Right renal cortex interstitium (tissue), 3 donors: ENCODE results near the gene ACACA. TPM values are rescaled to one million over a fixed set of nuclear protein-coding genes. Genes with fewer than 3 reads are reported as not detected.
A peak's percentile ranks its signal among the peaks of the same experiment; 100 is the strongest.
"Not testable (repeated sequence)": the region's sequence is repeated elsewhere in the genome, so short reads cannot be mapped to it uniquely, and the experiment has no call there.

Experiments used
- DNase-seq, 3 donors: peaks; one replicate each; pipeline ENCODE4 v3.0.0-alpha.2; 2013; ENCODE audit warnings: low read depth in 3 of 3, low spot score in 2 of 3
- polyA plus RNA-seq, 3 donors: library from polyadenylated mRNA; unstranded; fragments of 120-200 nt; gene quantifications; one replicate each; pipeline ENCODE4 v1.2.1, GENCODE V29; 2013; ENCODE audit not compliant: insufficient read length in 3 of 3

ACACA gene
- 10 to 100 TPM; 45.0 to 54.6 (median 48.7) TPM for polyA plus RNA-seq

GRCh38 chr17:37406635-37407461, at the start of gene ACACA, which contains the start of gene TADA2A:
TSS of gene ACACA (minus strand) at chr17:37406836. CDS start at chr17:37406299, 537 bp downstream.
TSS of gene TADA2A (plus strand) at chr17:37406886. CDS start at chr17:37411366, 4,480 bp downstream.
- peak in 2 of 3 donors; percentile 16 to 55 for DNase-seq

DNA sequence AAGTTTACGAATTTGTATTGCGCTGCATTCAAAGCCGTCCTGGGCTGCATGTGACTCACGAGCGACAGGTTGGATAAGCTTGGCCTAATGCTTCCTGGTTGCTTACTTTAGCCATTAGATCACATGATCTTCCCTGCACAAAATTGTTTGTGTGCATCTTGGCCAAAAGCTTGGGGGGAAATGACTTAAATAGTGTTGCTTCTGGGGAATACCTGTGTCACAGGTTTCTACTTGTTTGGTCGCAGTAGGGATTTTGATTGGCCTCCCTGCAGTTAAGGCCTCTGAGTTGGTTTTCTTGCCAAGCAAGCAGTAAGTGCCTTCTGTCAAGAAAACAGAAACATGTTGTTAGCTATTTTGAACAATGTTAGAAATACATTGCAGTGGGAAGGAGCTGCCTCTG, 43.5 kb upstream of the ACACA start:
- no peak for DNase-seq

- DNase-seq = no peak
Observed at GRCh38 chr17:37447641-37448040, 41.0 kb upstream of the ACACA start.

DNA sequence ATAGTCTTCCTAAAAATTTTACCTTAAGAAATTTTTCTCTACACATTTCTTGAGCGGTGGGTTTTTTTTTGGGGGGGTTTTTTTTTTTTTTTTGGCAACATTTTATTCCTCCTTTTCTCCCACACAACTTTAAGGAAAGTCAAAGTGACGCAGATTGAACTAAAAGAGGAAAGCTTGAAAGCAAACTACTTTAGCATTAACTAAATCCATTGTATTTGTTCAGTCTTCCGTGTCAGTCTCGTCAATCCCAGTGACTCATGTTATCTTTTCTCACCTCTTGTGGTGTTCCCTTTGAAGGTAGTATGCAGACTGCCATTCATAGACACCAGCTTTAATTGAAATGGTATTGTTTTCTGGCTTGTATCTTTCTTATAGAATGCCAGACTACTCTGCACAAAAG, 39.4 kb upstream of the ACACA start:
- no peak for DNase-seq

- DNase-seq = not testable (repeated sequence)
Observed at GRCh38 chr17:37441369-37442014, 34.9 kb upstream of the ACACA start.

DNA sequence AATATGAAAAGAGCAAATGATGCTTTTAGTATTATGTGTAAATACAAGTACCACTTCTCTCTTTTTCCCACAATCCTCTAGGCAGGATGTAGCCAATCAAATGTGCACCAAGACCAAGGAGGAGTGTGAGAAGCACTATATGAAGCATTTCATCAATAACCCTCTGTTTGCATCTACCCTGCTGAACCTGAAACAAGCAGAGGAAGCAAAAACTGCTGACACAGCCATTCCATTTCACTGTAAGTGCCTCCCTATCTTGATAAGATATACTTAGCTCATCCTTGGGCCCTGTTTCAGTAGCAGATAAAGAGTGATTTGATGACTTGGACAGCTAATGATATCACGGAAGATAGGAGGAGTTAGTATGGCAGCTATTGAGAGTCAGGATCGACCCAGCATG, 33.8 kb upstream of the ACACA start:
- DNase-seq = no peak

DNA sequence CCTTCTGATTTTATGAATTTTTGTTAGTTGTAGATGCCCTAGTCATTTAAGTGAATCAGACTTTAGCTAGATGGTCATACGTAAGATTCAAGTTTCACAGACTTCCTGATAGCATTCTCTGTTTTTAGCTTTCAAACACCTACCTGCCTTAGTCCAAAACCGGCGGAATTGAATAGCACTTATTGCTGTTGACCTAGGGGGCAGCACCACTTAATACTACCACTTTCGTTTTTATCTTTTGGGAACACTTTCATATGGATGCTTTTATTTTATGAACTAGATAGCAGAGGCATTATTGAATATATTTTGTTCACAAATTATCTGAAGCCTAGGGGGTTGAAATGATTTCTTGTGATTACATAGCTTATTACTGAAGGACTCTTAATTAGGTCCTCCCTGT, 31.5 kb upstream of the ACACA start:
- DNase-seq = no peak

- DNase-seq = no peak
Observed at GRCh38 chr17:37432671-37433070, 26.0 kb upstream of the ACACA start.

DNA sequence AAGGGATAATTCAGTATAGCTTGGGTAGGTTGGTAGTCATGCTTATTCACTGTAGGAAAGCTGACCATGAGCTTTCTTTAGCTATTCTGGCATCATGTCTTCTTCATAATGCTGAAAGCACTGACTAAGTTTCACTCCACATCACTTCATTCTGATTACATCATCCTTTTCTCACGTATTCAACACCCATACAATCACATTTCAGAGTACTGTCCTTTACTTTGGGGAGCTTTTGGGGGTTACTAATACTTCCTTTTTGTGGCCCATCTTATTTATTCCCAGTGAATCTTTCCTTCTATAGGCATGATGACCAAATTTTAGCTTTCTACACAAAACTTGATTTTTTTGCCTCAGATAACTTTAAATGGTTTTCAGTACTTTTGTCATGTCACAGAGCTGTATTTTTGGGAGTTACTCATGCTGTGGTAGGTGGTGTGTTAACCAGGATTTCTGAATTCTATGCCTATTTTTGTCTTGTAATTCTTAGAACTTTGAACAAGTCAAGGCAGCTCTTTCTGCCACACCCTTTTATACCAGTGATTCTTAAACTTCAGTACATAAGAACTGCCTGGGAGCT, 23.5 kb upstream of the ACACA start:
- DNase-seq = no peak

GRCh38 chr17:37429453-37429852, 22.8 kb upstream of the ACACA start:
- DNase-seq = no peak

- no peak for DNase-seq
Observed at GRCh38 chr17:37429039-37429438, 22.4 kb upstream of the ACACA start.

DNA sequence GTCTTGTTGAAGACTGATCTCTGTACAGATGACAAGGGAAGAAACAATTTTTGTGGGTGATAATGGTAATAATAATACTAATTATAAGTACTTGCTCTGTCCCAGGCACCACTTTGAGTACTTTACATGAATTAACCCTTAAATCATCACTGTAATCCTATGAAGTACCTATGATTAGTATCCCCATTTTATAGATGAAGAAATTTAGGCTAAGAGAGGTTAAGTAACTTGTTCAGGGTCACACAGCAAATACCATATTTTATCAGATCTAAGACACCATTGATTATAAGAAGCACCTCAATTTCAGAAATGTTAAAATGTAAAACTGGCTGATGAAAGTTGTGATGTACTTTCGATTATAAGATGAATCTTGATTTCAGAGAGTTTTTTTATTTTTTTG, 18.6 kb upstream of the ACACA start:
- no peak for DNase-seq

DNA sequence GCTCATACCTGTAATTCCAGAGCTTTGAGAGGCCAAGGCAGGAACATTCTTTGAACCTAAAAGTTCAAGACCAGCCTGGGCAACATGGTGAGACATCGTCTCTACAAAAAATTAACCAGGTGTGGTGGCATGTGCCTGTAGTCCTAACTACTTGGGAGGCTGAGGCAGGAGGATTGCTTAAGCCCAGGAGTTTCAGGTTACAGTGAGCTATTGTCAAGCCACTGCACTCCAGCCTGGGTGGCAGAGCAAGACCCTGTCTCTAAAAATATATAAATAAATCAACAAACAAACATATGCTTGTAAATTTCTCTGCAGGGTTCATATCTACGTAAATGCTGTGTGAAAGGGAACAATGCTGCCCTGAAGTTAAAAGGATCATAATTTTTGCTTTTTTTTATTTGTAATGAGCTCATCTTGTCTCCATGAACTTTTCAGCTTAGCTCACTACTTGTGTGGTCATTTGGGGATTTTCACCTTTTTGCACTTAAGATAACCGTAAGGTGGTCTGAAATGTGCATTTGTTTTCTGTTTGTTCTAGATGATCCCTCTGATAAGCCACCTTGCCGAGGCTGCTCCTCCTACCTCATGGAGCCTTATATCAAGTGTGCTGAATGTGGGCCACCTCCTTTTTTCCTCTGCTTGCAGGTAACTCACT, 16.5 kb upstream of the ACACA start:
- no peak for DNase-seq

- no peak for DNase-seq
Observed at GRCh38 chr17:37417852-37418251, 11.2 kb upstream of the ACACA start.

DNA sequence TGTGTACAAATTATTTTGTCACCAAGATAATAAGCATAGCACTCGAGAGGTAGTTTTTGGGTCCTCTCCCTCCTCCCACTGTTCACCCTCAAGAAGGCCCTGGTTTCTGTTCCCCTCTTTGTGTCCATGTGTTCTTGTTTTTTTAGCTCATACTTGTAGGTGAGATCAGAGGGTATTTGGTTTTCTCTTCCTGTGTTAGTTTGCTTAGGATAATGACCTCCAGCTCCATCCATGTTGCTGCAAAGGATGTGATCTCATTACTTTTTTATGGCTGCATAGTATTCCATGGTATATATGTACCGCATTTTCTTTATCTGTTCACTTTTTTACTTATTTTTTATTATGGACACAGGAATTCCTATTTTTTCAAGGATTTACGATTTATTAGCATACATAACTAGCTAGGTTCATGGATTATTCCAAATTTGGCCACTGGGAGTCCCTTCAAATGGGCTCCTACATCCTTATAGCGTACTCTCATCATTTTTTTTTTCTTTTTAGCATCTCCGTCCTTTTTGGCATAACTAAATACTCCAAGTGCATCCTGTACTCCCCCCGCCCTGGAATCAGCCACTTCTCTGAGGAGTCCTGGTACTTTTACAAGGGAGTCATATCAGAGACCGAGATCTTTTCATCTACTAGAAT, 7.4 kb upstream of the ACACA start:
- DNase-seq = no peak

GRCh38 chr17:37410357-37410756, 3.7 kb upstream of the ACACA start:
- DNase-seq = no peak

DNA sequence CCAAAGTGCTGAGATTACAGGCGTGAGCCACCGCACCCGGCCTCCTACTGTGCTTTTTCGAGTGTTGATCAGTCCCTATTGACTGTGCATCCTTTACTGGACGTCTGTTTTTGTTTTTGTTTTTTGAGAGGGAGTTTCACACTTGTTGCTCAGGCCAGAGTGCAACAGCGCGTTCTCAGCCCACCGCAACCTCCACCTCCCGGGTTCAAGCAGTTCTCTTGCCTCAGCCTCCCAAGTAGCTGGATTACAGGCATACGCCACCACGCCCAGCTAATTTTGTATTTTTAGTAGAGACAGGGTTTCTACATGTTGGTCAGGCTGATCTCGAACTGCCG, 1.5 kb upstream of the ACACA start:
- not testable (repeated sequence) for DNase-seq

- DNase-seq = peak in 2 of 3 donors; percentile 24 to 34
Observed at GRCh38 chr17:37405955-37406634, 541 bp downstream of the ACACA start.

DNA sequence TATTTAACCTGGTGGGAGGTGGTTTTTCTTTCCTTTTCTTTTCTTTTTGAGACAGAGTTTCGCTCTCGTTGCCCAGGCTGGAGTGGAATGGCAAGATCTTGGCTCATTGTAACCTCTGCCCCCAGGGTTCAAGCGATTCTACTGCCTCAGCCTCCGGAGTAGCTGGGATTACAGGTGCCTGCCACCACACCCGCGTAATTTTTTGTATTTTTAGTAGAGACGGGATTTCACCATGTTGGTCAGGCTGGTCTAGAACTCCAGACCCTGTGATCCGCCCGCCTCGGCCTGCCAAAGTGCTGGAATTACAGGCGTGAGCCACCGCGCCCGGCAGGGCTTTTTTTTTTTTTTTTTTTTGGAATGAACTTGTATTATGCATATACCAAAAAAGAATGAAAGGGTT, 1.1 kb downstream of the ACACA start:
- DNase-seq = not testable (repeated sequence)

GRCh38 chr17:37400505-37400904, 6.1 kb downstream of the ACACA start:
- DNase-seq = no peak
